Osteoblast (primary cell): ENCODE data around the gene CLDN16. TPM values are rescaled to one million over a fixed set of nuclear protein-coding genes. Genes with fewer than 3 reads are reported as not detected.

Experiments used
- DNase-seq: peaks from one replicate; pipeline ENCODE4 v3.0.0; 2011; ENCODE audit warnings: low spot score, mixed read lengths; ENCODE audit not compliant: insufficient read length; ENCODE audit errors: missing footprints
- H2AFZ ChIP-seq: 2 replicates; pipeline ENCODE4 v1.6.0; 2011; ENCODE audit warnings: mild to moderate bottlenecking, low read length
- H3K27ac ChIP-seq: 2 replicates; pipeline ENCODE4 v1.5.1; 2011; ENCODE audit warnings: mild to moderate bottlenecking, low read depth, low read length, moderate library complexity
- H3K27me3 ChIP-seq: 2 replicates; pipeline ENCODE4 v1.6.0; 2012; ENCODE audit warnings: mild to moderate bottlenecking, control low read depth, inconsistent platforms, low read length, moderate library complexity; ENCODE audit not compliant: insufficient read depth
- H3K36me3 ChIP-seq: 2 replicates; pipeline ENCODE4 v1.5.1; 2011; ENCODE audit warnings: mild to moderate bottlenecking, low read length, control low read depth, moderate library complexity; ENCODE audit not compliant: insufficient read depth
- H3K4me1 ChIP-seq: 2 replicates; pipeline ENCODE4 v1.5.1; 2011; ENCODE audit warnings: mild to moderate bottlenecking, low read length, control low read depth, moderate library complexity; ENCODE audit not compliant: insufficient read depth
- H3K4me2 ChIP-seq: 2 replicates; pipeline ENCODE4 v1.6.0; 2011; ENCODE audit warnings: mild to moderate bottlenecking, low read length; ENCODE audit not compliant: insufficient read depth
- H3K4me3 ChIP-seq: fragments of 200-600 bp; sonication (generic); 3 replicates; pipeline ENCODE4 v1.5.1; 2012; ENCODE audit warnings: mild to moderate bottlenecking, low read length, inconsistent platforms; ENCODE audit not compliant: insufficient read depth
- H3K79me2 ChIP-seq: 2 replicates; pipeline ENCODE4 v1.6.0; 2012; ENCODE audit warnings: mild to moderate bottlenecking, low read length, control low read depth, inconsistent platforms; ENCODE audit not compliant: insufficient read depth
- H3K9me3 ChIP-seq: 2 replicates; pipeline ENCODE4 v1.5.1; 2011; ENCODE audit warnings: low read depth, low read length, control low read depth
- H4K20me1 ChIP-seq: 2 replicates; pipeline ENCODE4 v1.6.0; 2012; ENCODE audit warnings: mild to moderate bottlenecking, low read length, control low read depth; ENCODE audit not compliant: insufficient read depth
- total RNA-seq: library from RNA; depleted of rRNA; stranded (reverse); fragments of >200 nt; gene quantifications from 2 replicates; pipeline ENCODE4 v1.2.3, GENCODE V29; 2012
- TF ChIP-seq, protein P1 (sequence below): IDR thresholded peaks from 2 replicates; pipeline ENCODE4 v1.5.1; 2011; ENCODE audit warnings: mild to moderate bottlenecking, low read depth, low read length, moderate library complexity; ENCODE audit errors: extremely low read depth

The CLDN16 gene
- total RNA-seq, 1 donor: not detected

DNA sequence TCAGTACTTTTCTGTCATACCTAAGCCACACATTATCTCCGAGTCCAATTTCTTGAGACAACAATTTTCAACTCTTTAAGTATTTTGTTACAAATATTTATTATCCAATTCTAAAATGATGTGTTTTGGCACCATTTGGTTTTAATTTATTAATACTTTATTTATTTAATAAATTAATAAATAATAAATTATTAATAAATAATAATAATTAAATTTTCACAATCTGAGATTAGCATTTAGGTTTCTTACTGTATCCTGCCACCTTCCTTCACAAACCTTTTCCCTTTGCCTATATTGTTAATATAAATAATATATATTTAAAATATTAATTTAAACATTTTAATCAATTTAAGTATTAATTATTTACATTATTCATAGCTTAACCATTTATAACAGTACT is 37.9 kb downstream of the CLDN16 start:
- Histone ChIP-seq H3K79me2 (no peaks in the 10 kb centered on the region), H3K4me2 (no peak overlapping the region), H3K27ac (no peak overlapping the region), H4K20me1 (no peaks in the 10 kb centered on the region), H3K36me3 (no peaks in the 10 kb centered on the region), H3K4me1 (no peaks in the 10 kb centered on the region), H3K9me3 (no peaks in the 10 kb centered on the region), H3K4me3 (no peak overlapping the region), H2AFZ (no peak overlapping the region), H3K27me3 (no peaks in the 10 kb centered on the region)
- DNase-seq: no peak
- TF ChIP-seq, protein P1, sequence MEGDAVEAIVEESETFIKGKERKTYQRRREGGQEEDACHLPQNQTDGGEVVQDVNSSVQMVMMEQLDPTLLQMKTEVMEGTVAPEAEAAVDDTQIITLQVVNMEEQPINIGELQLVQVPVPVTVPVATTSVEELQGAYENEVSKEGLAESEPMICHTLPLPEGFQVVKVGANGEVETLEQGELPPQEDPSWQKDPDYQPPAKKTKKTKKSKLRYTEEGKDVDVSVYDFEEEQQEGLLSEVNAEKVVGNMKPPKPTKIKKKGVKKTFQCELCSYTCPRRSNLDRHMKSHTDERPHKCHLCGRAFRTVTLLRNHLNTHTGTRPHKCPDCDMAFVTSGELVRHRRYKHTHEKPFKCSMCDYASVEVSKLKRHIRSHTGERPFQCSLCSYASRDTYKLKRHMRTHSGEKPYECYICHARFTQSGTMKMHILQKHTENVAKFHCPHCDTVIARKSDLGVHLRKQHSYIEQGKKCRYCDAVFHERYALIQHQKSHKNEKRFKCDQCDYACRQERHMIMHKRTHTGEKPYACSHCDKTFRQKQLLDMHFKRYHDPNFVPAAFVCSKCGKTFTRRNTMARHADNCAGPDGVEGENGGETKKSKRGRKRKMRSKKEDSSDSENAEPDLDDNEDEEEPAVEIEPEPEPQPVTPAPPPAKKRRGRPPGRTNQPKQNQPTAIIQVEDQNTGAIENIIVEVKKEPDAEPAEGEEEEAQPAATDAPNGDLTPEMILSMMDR: no peak

DNA sequence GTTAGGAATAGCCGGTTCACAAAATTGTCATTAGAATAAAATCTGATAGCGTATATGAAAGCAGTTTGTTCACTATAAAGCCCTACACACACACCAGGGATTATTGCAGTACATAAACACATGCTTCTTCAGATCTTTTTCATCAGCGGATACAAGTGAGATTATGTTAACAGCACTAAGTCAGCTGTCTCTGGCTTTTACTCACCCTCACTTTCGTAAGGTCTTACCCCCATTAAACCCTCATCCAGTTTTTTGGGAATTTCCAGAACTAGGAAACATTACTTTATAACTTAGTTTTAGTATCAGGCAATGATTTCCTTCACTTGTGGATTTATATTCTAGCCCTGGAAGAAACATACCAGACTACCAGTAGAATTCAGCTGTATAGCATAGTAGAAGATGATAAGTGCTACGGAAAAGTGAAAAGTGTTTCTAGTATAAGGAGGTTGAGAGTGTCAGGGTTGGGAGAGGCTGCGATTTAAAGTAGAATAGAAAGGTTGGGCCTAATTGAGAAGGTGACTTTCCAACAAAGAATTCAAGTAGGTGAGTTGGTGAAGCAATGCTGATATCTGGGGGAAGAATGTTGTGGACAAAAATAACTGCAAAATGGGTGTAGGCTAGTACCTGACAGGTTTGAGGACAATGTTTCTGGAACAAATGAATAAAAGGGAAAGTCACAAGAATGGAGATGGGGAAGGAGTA is 39.0 kb downstream of the CLDN16 start:
- Histone ChIP-seq H3K79me2 (no peaks in the 10 kb centered on the region), H3K27ac (no peak overlapping the region), H2AFZ (no peak overlapping the region), H4K20me1 (no peaks in the 10 kb centered on the region), H3K36me3 (no peaks in the 10 kb centered on the region), H3K4me2 (no peak overlapping the region), H3K4me3 (no peak overlapping the region), H3K9me3 (no peaks in the 10 kb centered on the region), H3K4me1 (no peaks in the 10 kb centered on the region), H3K27me3 (no peaks in the 10 kb centered on the region)
- TF ChIP-seq, protein P1: no peak
- no peak for DNase-seq

DNA sequence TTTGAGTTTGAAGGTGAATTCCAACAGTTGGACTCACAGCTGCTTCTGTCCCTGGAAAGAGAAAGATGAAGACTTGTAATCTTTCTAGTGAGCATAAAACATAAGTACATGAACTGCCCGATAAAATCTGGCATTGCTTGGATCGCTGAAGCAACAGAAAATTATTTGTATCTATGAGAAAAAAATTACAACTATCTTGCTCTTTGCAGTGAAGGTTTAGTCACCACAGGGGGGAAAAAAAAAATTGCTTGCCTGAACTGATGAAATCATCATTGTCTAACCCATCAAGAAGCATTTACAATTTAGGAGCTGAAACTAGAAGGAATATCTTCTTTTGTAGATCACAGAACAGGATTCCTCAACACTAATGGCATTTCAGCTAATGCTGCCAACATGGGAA is 41.7 kb downstream of the CLDN16 start:
- H3K4me1 ChIP-seq: peaks cover 3% of the 10 kb centered on the region
- DNase-seq: no peak
- H3K4me3 ChIP-seq: no peak overlapping the region
- no peak overlapping the region for H2AFZ ChIP-seq
- no peaks in the 10 kb centered on the region for H3K9me3 ChIP-seq
- no peak overlapping the region for H3K27ac ChIP-seq
- no peaks in the 10 kb centered on the region for H4K20me1 ChIP-seq
- H3K79me2 ChIP-seq: no peaks in the 10 kb centered on the region
- H3K36me3 ChIP-seq: no peaks in the 10 kb centered on the region
- TF ChIP-seq, protein P1: no peak
- no peaks in the 10 kb centered on the region for H3K27me3 ChIP-seq
- H3K4me2 ChIP-seq: no peak overlapping the region

DNA sequence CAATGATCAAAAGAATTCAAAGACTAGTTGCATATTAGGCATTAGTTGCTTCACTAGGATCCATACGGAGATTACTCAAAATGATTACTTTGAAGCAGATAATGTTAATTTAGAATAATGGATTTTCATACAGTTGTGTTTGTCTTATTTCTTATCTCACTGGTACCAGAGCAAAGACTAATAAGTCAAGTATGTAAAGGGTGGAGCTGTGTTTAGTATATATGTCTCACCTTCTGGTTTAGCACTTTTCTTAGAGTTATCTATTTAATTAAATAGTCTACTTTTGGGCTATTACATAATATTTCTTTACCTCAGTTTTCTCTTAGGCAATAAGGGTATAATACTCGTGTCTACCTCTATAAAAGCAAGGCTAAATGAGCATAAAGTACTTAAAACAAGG is 42.9 kb downstream of the CLDN16 start:
- H3K79me2 ChIP-seq: no peaks in the 10 kb centered on the region
- TF ChIP-seq, protein P1: no peak
- H2AFZ ChIP-seq: no peak overlapping the region
- H3K9me3 ChIP-seq: no peaks in the 10 kb centered on the region
- no peaks in the 10 kb centered on the region for H3K27me3 ChIP-seq
- H3K4me2 ChIP-seq: no peak overlapping the region
- DNase-seq: no peak
- H4K20me1 ChIP-seq: no peaks in the 10 kb centered on the region
- peaks cover 3% of the 10 kb centered on the region for H3K4me1 ChIP-seq
- H3K27ac ChIP-seq: no peak overlapping the region
- H3K36me3 ChIP-seq: no peaks in the 10 kb centered on the region
- H3K4me3 ChIP-seq: no peak overlapping the region
